ENCODE data around the gene USP36.

DNA sequence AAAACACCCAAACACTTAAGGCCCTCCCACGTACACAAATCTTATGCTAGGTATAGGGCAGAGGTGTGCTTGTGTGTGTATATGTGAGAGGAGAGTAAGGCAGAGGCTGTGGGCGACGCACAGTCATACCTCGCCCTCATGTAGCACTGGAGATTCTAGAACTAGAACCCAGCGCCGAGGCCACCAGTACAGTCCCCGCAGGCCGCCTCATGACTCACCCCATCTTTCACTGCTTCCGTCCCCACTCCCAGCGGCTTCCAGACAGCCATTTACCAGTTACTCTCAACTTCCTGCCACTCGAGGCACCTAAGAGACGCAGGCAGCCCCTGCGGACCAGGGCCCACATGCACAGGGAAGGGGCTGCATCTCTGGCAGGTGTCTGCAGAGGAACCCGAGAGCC, 35.3 kb downstream of the USP36 start:
- TF ChIP-seq EZH2 (IDR thresholded peaks at IDR 0.05), result no peak
- no peak for TF ChIP-seq POLR2AphosphoS5 (IDR thresholded peaks at IDR 0.05; ENCODE audit: borderline replicate concordance, low read depth, low read length)
- TF ChIP-seq FOXP2 (optimal IDR thresholded peaks at IDR 0.05; ENCODE audit: control extremely low read depth, extremely low read length, insufficient read depth), result no peak
